Measurements from ENCODE around the gene SLC22A3.

SLC22A3 gene

GRCh38 chr6:160321729-160322505 is 26.3 kb upstream of the SLC22A3 start:
- no peak for DNase-seq (ENCODE audit: extremely low spot score)
- ChIA-PET CTCF (no interaction called here), POLR2A (no interaction called here)
- no peak for TF ChIP-seq CTCF (IDR thresholded peaks at IDR 0.05; ENCODE audit: control extremely low read depth, extremely low read depth, low read depth, missing control alignments)

GRCh38 chr6:160327981-160328380 is 20.2 kb upstream of the SLC22A3 start:
- no peak for DNase-seq (ENCODE audit: extremely low spot score)
- TF ChIP-seq CTCF (IDR thresholded peaks at IDR 0.05; ENCODE audit: control extremely low read depth, extremely low read depth, low read depth, missing control alignments): no peak
- ChIA-PET CTCF (no interaction called here), POLR2A (no interaction called here)

- ChIA-PET CTCF (no interaction called here), POLR2A (interaction anchor here (0.6 kb wide), 1 partner anchor 540 kb away, joined by 4 read pairs; no protein-coding TSS in a partner anchor)
- DNase-seq (ENCODE audit: extremely low spot score): no peak
- TF ChIP-seq CTCF (IDR thresholded peaks at IDR 0.05; ENCODE audit: control extremely low read depth, extremely low read depth, low read depth, missing control alignments): no peak
Measured at GRCh38 chr6:160328447-160328846, 19.7 kb upstream of the SLC22A3 start.

GRCh38 chr6:160329188-160329587 is 19.0 kb upstream of the SLC22A3 start:
- no peak for TF ChIP-seq CTCF (IDR thresholded peaks at IDR 0.05; ENCODE audit: control extremely low read depth, extremely low read depth, low read depth, missing control alignments)
- ChIA-PET CTCF (no interaction called here), POLR2A (interaction anchor here (0.6 kb wide), 1 partner anchor 540 kb away, joined by 4 read pairs; no protein-coding TSS in a partner anchor)
- DNase-seq (ENCODE audit: extremely low spot score): no peak

- TF ChIP-seq CTCF (IDR thresholded peaks at IDR 0.05; ENCODE audit: control extremely low read depth, extremely low read depth, low read depth, missing control alignments): no peak
- no peak for DNase-seq (ENCODE audit: extremely low spot score)
- ChIA-PET CTCF (no interaction called here), POLR2A (no interaction called here)
Measured at GRCh38 chr6:160330619-160331018, 17.6 kb upstream of the SLC22A3 start.

- DNase-seq (ENCODE audit: extremely low spot score): no peak
- ChIA-PET POLR2A (no interaction called here), CTCF (no interaction called here)
- no peak for TF ChIP-seq CTCF (IDR thresholded peaks at IDR 0.05; ENCODE audit: control extremely low read depth, extremely low read depth, low read depth, missing control alignments)
Measured at GRCh38 chr6:160331204-160331603, 17.0 kb upstream of the SLC22A3 start.

Data from GM10248 (cell line).